Neural cell (in vitro differentiated cells): ENCODE data around the gene ZNF383.

Source experiments
- CTCF ChIP-seq: fragments of 450-650 bp; IDR thresholded peaks from 2 replicates; pipeline ENCODE4 v1.5.1; 2014; ENCODE audit warnings: antibody characterized with exemption, mild to moderate bottlenecking, moderate library complexity; ENCODE audit not compliant: poor library complexity, severe bottlenecking
- POLR2AphosphoS5 ChIP-seq: IDR thresholded peaks from 2 replicates; pipeline ENCODE4 v1.6.1; 2012

GRCh38 chr19:37221136-37221535 is 3.1 kb downstream of the ZNF383 start:
- TF ChIP-seq CTCF (no peak), POLR2AphosphoS5 (no peak)
